Measurements from ENCODE around the gene DNAJC15.

Gene DNAJC15

GRCh38 chr13:43123856-43124255 lies 100.5 kb downstream of the DNAJC15 start:
- Mint-ChIP-seq H3K4me3 (no peak overlapping the region), H3K27ac (no peak overlapping the region), H3K9me3 (no peaks in the 10 kb centered on the region), H3K4me1 (peaks cover 13% of the 10 kb centered on the region), H3K36me3 (no peaks in the 10 kb centered on the region), H3K27me3 (peaks cover 8% of the 10 kb centered on the region)
- CTCF ChIA-PET, result interaction anchor here (0.6 kb wide), 1 partner anchor 178 kb away, joined by 4 read pairs; no protein-coding TSS in a partner anchor
- no peak for DNase-seq

DNA sequence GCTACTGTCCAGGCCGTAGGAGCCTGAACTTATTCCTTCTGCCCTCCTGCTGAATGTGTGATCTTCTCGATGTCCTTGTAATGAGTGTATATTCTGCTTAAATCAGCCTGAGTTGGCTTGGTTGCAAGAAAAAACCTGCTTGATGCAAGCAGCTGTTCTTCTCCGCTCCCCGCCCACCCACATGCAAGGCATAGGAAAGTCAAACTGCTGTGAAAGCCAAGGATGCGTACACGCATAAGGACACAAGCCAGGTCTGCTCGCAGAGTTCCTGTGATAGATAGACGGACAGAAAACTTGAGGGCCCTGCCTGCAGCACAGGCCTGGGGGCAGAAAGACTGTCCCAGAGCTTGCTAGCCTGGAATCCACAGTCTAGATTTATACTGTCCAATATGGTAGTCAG lies 101.1 kb downstream of the DNAJC15 start:
- Mint-ChIP-seq H3K4me1 (peaks cover 13% of the 10 kb centered on the region), H3K36me3 (no peaks in the 10 kb centered on the region), H3K9me3 (no peaks in the 10 kb centered on the region), H3K27ac (no peak overlapping the region), H3K27me3 (peaks cover 4% of the 10 kb centered on the region), H3K4me3 (no peak overlapping the region)
- CTCF ChIA-PET, result no interaction called here
- no peak for DNase-seq

DNA sequence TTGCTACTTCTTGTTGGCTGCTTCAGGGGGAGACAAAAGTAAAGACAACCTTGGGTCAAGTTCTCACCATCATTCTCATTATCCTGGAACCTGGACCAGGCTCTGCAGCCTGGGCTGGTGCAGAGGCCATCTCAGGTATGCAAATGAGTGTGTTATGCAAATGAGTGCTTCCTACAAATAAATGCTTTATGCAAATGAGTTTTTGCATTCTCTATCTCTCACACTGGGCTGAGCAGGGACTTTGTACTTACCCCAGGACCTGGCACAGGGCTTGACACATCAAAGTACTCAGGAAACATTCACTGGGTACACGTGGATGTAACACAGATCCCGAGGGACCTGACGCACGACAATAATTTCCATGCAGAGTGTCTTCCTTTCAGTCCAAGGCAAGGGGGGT lies 103.0 kb downstream of the DNAJC15 start:
- H3K4me1 Mint-ChIP-seq, result peaks cover 13% of the 10 kb centered on the region
- no peak for DNase-seq
- no peak overlapping the region for H3K4me3 Mint-ChIP-seq
- H3K27me3 Mint-ChIP-seq, result no peaks in the 10 kb centered on the region
- no peaks in the 10 kb centered on the region for H3K36me3 Mint-ChIP-seq
- H3K27ac Mint-ChIP-seq, result no peak overlapping the region
- no peaks in the 10 kb centered on the region for H3K9me3 Mint-ChIP-seq
- CTCF ChIA-PET, result no interaction called here

GRCh38 chr13:43127103-43127798 lies 103.9 kb downstream of the DNAJC15 start:
- no peak overlapping the region for H3K4me3 Mint-ChIP-seq
- DNase-seq, result no peak
- CTCF ChIA-PET, result interaction anchor here (0.6 kb wide), 1 partner anchor 168 kb away, joined by 3 read pairs; no protein-coding TSS in a partner anchor
- H3K27ac Mint-ChIP-seq, result no peak overlapping the region
- no peaks in the 10 kb centered on the region for H3K36me3 Mint-ChIP-seq
- H3K4me1 Mint-ChIP-seq, result peaks cover 13% of the 10 kb centered on the region
- peaks cover 2% of the 10 kb centered on the region for H3K27me3 Mint-ChIP-seq
- no peaks in the 10 kb centered on the region for H3K9me3 Mint-ChIP-seq

GRCh38 chr13:43127827-43128226 lies 104.4 kb downstream of the DNAJC15 start:
- H3K4me1 Mint-ChIP-seq, result peaks cover 13% of the 10 kb centered on the region

GRCh38 chr13:43128504-43128961 lies 105.1 kb downstream of the DNAJC15 start:
- H3K4me3 Mint-ChIP-seq, result no peak overlapping the region
- no peak for DNase-seq
- H3K27me3 Mint-ChIP-seq, result peaks cover 4% of the 10 kb centered on the region
- no peak overlapping the region for H3K27ac Mint-ChIP-seq
- no peaks in the 10 kb centered on the region for H3K9me3 Mint-ChIP-seq
- CTCF ChIA-PET, result no interaction called here
- peaks cover 13% of the 10 kb centered on the region for H3K4me1 Mint-ChIP-seq
- no peaks in the 10 kb centered on the region for H3K36me3 Mint-ChIP-seq

More at GRCh38 chr13:43127827-43128226, 104.4 kb downstream of the DNAJC15 start:
- Mint-ChIP-seq H3K9me3 (no peaks in the 10 kb centered on the region), H3K27me3 (peaks cover 4% of the 10 kb centered on the region), H3K36me3 (no peaks in the 10 kb centered on the region), H3K4me3 (no peak overlapping the region), H3K27ac (peak overlapping the region; percentile 2)
- DNase-seq, result peak; percentile 24
- CTCF ChIA-PET, result interaction anchor here (0.6 kb wide), 1 partner anchor 169 kb away, joined by 3 read pairs; no protein-coding TSS in a partner anchor

DNA sequence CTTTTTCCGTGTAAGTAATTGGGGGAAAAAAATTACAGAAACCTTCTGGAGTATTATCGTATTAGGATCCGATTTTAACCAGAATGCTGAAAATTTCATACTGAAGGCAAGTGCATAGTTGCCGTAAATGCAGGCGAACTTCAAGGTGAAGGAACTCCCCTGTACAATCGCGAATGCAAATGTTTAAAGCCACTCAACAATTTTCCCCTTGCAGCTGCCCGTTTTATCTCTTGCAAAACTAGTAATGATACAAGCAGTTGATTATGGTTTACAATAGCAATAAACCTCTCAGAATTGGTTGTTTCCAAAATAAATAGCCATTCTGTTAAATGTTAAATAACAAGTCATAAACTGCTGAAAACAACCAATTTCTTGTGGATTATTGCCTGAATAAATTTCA lies 105.7 kb downstream of the DNAJC15 start:
- Mint-ChIP-seq H3K9me3 (no peaks in the 10 kb centered on the region), H3K27ac (no peak overlapping the region), H3K36me3 (no peaks in the 10 kb centered on the region), H3K4me3 (no peak overlapping the region), H3K4me1 (peaks cover 13% of the 10 kb centered on the region), H3K27me3 (peaks cover 4% of the 10 kb centered on the region)
- CTCF ChIA-PET, result no interaction called here
- DNase-seq, result no peak

DNA sequence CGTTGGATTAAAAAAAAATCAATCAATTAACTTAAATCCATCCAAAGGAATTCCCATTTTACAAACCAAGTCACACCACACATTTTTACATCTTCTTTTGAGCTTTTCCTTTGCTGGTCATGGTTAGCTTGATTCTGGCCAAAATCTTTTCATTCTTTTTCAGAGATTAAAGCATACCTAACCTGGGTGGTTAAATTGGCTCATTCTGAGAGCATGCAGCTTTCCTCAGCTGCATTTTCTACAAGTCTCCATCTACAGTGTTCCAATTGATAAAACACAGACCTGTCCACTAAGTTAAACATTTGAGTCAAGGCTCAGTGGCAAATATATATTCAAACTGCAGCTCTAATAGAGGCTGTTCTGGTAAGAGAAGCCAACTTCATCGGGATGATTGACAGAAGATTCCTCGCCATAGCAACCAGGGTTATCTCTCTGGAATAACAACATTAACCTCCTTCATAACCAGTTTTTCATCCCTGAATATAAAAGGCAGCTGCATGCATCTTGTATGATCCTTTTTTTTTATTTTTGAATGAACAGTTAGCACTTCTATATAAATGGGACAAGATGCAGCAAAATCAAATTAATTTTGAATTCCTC lies 106.2 kb downstream of the DNAJC15 start:
- CTCF ChIA-PET, result no interaction called here
- Mint-ChIP-seq H3K9me3 (no peaks in the 10 kb centered on the region), H3K4me3 (no peak overlapping the region), H3K36me3 (no peaks in the 10 kb centered on the region), H3K27ac (no peak overlapping the region), H3K27me3 (peaks cover 4% of the 10 kb centered on the region), H3K4me1 (peaks cover 13% of the 10 kb centered on the region)
- DNase-seq, result no peak

GRCh38 chr13:43132257-43132656 lies 108.9 kb downstream of the DNAJC15 start:
- H3K9me3 Mint-ChIP-seq, result no peaks in the 10 kb centered on the region
- DNase-seq, result no peak
- peaks cover 13% of the 10 kb centered on the region for H3K4me1 Mint-ChIP-seq
- CTCF ChIA-PET, result interaction anchor here (0.7 kb wide), 1 partner anchor 209 kb away, joined by 3 read pairs; no protein-coding TSS in a partner anchor
- H3K27me3 Mint-ChIP-seq, result peaks cover 4% of the 10 kb centered on the region
- H3K4me3 Mint-ChIP-seq, result no peak overlapping the region
- H3K36me3 Mint-ChIP-seq, result no peaks in the 10 kb centered on the region
- no peak overlapping the region for H3K27ac Mint-ChIP-seq

- peaks cover 4% of the 10 kb centered on the region for H3K27me3 Mint-ChIP-seq
- H3K27ac Mint-ChIP-seq, result no peak overlapping the region
- H3K9me3 Mint-ChIP-seq, result no peaks in the 10 kb centered on the region
- CTCF ChIA-PET, result no interaction called here
- no peaks in the 10 kb centered on the region for H3K36me3 Mint-ChIP-seq
- DNase-seq, result no peak
- H3K4me3 Mint-ChIP-seq, result no peak overlapping the region
- H3K4me1 Mint-ChIP-seq, result peaks cover 7% of the 10 kb centered on the region
These were observed 109.5 kb downstream of the DNAJC15 start for GRCh38 chr13:43132911-43133310.

GRCh38 chr13:43133792-43134191 lies 110.4 kb downstream of the DNAJC15 start:
- H3K4me3 Mint-ChIP-seq, result no peak overlapping the region
- no peaks in the 10 kb centered on the region for H3K9me3 Mint-ChIP-seq
- no peaks in the 10 kb centered on the region for H3K4me1 Mint-ChIP-seq
- DNase-seq, result no peak
- no peak overlapping the region for H3K27ac Mint-ChIP-seq
- H3K36me3 Mint-ChIP-seq, result no peaks in the 10 kb centered on the region
- peaks cover 4% of the 10 kb centered on the region for H3K27me3 Mint-ChIP-seq
- CTCF ChIA-PET, result interaction anchor here (1.7 kb wide), 1 partner anchor 164 kb away, joined by 3 read pairs; no protein-coding TSS in a partner anchor

GRCh38 chr13:43134868-43135267 lies 111.5 kb downstream of the DNAJC15 start:
- DNase-seq, result no peak
- Mint-ChIP-seq H3K27ac (no peak overlapping the region), H3K4me3 (no peak overlapping the region), H3K36me3 (no peaks in the 10 kb centered on the region), H3K4me1 (no peaks in the 10 kb centered on the region), H3K27me3 (peaks cover 5% of the 10 kb centered on the region), H3K9me3 (no peaks in the 10 kb centered on the region)
- CTCF ChIA-PET, result interaction anchor here (1.1 to 1.7 kb wide), 2 partner anchors 51 to 165 kb away, joined by 3 to 4 read pairs; no protein-coding TSS in a partner anchor

GRCh38 chr13:43135516-43135915 lies 112.1 kb downstream of the DNAJC15 start:
- Mint-ChIP-seq H3K27ac (no peak overlapping the region), H3K4me3 (no peak overlapping the region), H3K27me3 (peaks cover 8% of the 10 kb centered on the region), H3K9me3 (no peaks in the 10 kb centered on the region), H3K4me1 (no peaks in the 10 kb centered on the region), H3K36me3 (no peaks in the 10 kb centered on the region)
- CTCF ChIA-PET, result interaction anchor here (1.1 kb wide), 1 partner anchor 51 kb away, joined by 4 read pairs; no protein-coding TSS in a partner anchor
- no peak for DNase-seq

DNA sequence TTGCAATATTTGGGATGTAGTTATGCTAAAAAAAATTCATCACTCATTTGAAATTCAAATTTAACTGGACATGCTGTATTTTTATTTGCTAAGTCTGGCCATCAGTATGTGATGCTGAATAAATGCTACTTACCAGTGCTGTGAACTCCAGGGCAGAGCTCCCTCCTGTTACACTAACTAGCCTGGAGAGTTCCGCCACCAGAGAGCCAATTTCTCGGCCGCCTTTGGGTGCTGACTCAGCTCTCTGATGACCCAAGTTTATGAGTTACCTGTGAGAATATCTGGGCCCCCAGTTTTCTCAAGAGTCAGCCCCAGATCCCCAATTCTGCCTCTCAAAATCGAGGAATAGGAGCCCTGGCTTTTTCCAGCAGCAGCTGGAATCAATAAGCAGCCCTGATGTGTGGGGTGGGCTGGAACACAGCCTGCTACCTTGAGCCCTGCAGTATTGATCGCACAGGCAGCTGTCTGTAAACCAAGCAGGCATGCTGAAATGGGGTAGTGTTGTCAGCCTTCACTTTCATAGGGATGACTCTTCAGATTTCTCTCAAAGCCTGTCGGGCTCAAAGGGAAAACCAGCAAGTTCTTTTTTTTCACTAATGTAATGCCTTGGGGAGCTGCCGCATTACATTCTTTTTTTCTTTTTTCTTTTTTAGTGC lies 113.7 kb downstream of the DNAJC15 start:
- no peaks in the 10 kb centered on the region for H3K36me3 Mint-ChIP-seq
- no peaks in the 10 kb centered on the region for H3K9me3 Mint-ChIP-seq
- H3K4me3 Mint-ChIP-seq, result no peak overlapping the region
- peaks cover 14% of the 10 kb centered on the region for H3K27me3 Mint-ChIP-seq
- H3K27ac Mint-ChIP-seq, result no peak overlapping the region
- DNase-seq, result no peak
- H3K4me1 Mint-ChIP-seq, result no peaks in the 10 kb centered on the region
- CTCF ChIA-PET, result no interaction called here

Data from activated naive CD4-positive, alpha-beta T cell treated with anti-CD3 and anti-CD28 coated beads, Interleukin-2, amount 10 ng/mL, durations not matched to agents 7 days and 5 days (primary cell).